Measurements from ENCODE around the gene DEFB124.
"Not testable (repeated sequence)": the region's sequence is repeated elsewhere in the genome, so short reads cannot be mapped to it uniquely, and the experiment has no call there.

Gene DEFB124

DNA sequence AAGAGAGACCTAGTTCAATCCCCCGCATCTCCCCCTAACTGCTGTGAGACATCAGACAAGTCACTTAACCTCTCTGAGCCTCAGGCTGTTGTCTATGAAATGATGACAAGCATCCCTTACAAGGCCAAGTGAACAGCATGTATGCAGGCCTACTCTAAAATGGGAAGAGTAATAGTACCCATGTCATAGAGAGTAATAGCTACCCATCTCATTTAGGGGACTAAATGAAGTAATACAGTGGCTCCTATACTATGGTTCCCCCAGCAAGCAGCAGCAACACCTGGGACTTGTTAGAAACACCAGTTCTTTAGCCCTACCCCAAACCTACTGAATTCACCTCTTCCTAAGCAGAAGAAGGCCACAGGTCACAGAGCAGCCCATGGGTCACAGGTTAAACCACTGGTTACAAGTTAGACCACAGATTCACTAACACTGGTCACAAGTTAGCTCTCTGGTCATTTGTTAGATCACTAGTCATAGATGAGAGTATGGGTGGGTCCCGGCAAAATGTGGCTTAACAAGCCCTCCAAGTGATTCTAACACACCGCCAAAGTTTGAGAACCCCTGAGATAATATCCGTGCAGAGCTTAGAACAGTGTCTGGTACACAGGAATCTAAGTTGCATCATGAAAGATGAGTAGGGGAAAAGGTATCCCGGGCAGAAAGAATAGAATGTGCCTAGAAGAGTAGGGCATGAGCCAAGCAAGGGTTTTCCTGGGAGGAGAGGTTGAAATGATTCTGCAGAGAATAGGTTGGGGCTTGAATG lies 1.4 kb downstream of the DEFB124 start:
- TF ChIP-seq, protein P1, sequence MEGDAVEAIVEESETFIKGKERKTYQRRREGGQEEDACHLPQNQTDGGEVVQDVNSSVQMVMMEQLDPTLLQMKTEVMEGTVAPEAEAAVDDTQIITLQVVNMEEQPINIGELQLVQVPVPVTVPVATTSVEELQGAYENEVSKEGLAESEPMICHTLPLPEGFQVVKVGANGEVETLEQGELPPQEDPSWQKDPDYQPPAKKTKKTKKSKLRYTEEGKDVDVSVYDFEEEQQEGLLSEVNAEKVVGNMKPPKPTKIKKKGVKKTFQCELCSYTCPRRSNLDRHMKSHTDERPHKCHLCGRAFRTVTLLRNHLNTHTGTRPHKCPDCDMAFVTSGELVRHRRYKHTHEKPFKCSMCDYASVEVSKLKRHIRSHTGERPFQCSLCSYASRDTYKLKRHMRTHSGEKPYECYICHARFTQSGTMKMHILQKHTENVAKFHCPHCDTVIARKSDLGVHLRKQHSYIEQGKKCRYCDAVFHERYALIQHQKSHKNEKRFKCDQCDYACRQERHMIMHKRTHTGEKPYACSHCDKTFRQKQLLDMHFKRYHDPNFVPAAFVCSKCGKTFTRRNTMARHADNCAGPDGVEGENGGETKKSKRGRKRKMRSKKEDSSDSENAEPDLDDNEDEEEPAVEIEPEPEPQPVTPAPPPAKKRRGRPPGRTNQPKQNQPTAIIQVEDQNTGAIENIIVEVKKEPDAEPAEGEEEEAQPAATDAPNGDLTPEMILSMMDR (IDR thresholded peaks at IDR 0.05; ENCODE audit: low read depth, low read length), result no peak
- no peak overlapping the region for H3K4me3 ChIP-seq (ENCODE audit: low read depth, low read length)

GRCh38 chr20:31472395-31473330 lies 2.3 kb downstream of the DEFB124 start:
- TF ChIP-seq, protein P1 (IDR thresholded peaks at IDR 0.05; ENCODE audit: low read depth, low read length), result no peak
- no peak overlapping the region for H3K4me3 ChIP-seq (ENCODE audit: low read depth, low read length)

- H3K4me3 ChIP-seq (ENCODE audit: low read depth, low read length), result not testable (repeated sequence)
Observed at GRCh38 chr20:31470946-31471345, 4.0 kb downstream of the DEFB124 start.

- H3K4me3 ChIP-seq (ENCODE audit: low read depth, low read length), result no peak overlapping the region
- TF ChIP-seq, protein P1 (IDR thresholded peaks at IDR 0.05; ENCODE audit: low read depth, low read length), result no peak
Observed at GRCh38 chr20:31454361-31454760, 20.6 kb downstream of the DEFB124 start.

DNA sequence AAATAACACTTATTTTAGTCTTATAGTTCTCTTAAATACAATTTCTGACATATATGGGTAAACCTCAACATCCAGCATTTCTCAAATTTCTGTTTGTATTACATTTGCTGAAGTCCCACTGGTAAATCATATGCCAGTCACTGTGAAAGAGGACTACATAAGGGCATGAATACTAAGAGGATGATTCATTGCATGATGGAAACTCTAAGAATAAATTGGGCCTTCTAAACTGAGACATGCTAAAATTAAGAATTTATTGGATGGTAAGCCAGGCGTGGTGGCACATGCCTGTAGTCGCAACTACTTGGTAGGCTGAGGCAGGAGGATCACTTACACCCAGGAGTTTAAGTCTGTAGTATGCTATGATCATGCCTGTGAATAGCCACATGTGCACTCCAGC lies 22.4 kb downstream of the DEFB124 start:
- TF ChIP-seq, protein P1 (IDR thresholded peaks at IDR 0.05; ENCODE audit: low read depth, low read length), result no peak
- H3K4me3 ChIP-seq (ENCODE audit: low read depth, low read length), result no peak overlapping the region

GRCh38 chr20:31449511-31450414 lies 25.2 kb downstream of the DEFB124 start:
- TF ChIP-seq, protein P1 (IDR thresholded peaks at IDR 0.05; ENCODE audit: low read depth, low read length), result no peak
- H3K4me3 ChIP-seq (ENCODE audit: low read depth, low read length), result no peak overlapping the region
